H1 (cell line): ENCODE data around the gene CEP83.

Experiments used
- CHD1 ChIP-seq: IDR thresholded peaks from 2 replicates; pipeline ENCODE4 v1.6.1; 2012; ENCODE audit warnings: low read depth, low read length, improper control_type of control experiment
- EZH2 ChIP-seq: fragments of 200-600 bp; sonication (generic); IDR thresholded peaks from 2 replicates; pipeline ENCODE4 v1.7.1; 2012; ENCODE audit warnings: low read depth, mild to moderate bottlenecking, moderate library complexity, low read length, inconsistent platforms; ENCODE audit not compliant: severe bottlenecking
- GABPA ChIP-seq: IDR thresholded peaks from 2 replicates; pipeline ENCODE4 v1.6.1; 2011; ENCODE audit warnings: mild to moderate bottlenecking, low read length, moderate library complexity, borderline replicate concordance; ENCODE audit not compliant: insufficient read depth
- JUND ChIP-seq: IDR thresholded peaks from 2 replicates; pipeline ENCODE4 v1.6.1; 2011; ENCODE audit warnings: mild to moderate bottlenecking, improper control_type of control experiment, low read length
- POLR2AphosphoS5 ChIP-seq: IDR thresholded peaks from 2 replicates; pipeline ENCODE4 v1.6.1; 2011; ENCODE audit warnings: low read depth, low read length
- RFX5 ChIP-seq: IDR thresholded peaks from 2 replicates; pipeline ENCODE4 v1.6.1; 2011; ENCODE audit warnings: low read depth, low read length, improper control_type of control experiment, borderline replicate concordance
- TAF1 ChIP-seq: IDR thresholded peaks from 2 replicates; pipeline ENCODE4 v1.6.1; 2011; ENCODE audit warnings: mild to moderate bottlenecking, low read depth, low read length
- TF ChIP-seq, protein P1 (sequence below): IDR thresholded peaks from 2 replicates; pipeline ENCODE4 v1.6.1; 2011; ENCODE audit warnings: low read depth, mild to moderate bottlenecking, low read length; ENCODE audit not compliant: insufficient read depth
- TF ChIP-seq, protein P2 (sequence below), 3 experiments: IDR thresholded peaks; 1 replicate in 2 of 3; 2 replicates in 1 of 3; pipeline versions ENCODE4 v1.5.1 to v1.6.1; 2011; ENCODE audit warnings: low read length in 3 of 3, mild to moderate bottlenecking in 3 of 3, inconsistent platforms in 2 of 3, low read depth in 1 of 3, moderate library complexity in 1 of 3; ENCODE audit not compliant: insufficient read depth in 1 of 3; ENCODE audit errors: control extremely low read depth in 1 of 3
- TF ChIP-seq, protein P3 (sequence below): IDR thresholded peaks from 2 replicates; pipeline ENCODE4 v1.6.1; 2012; ENCODE audit warnings: inconsistent platforms

DNA sequence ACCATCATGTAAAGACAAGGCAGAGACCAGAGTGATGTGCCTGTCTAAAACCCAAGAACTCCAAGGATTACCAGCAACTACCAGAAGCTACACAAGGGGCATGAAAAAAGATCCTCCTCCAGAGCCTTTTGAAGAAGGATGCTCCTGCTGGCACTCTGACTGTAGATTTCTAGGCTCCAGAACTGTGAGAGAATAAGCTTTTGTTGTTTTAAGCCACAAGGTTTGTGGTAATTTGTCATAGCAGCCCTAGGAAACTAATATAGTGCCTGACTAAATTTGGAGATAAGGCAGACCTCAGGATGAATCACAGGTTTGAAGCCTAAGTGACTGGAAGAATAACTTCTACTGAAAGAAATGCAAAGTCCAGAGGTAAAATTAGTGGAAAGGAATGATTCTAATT lies 132.9 kb downstream of the CEP83 start:
- TF ChIP-seq JUND: no peak
- no peak for TF ChIP-seq CHD1
- TF ChIP-seq, protein P1, sequence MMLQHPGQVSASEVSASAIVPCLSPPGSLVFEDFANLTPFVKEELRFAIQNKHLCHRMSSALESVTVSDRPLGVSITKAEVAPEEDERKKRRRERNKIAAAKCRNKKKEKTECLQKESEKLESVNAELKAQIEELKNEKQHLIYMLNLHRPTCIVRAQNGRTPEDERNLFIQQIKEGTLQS: no peak
- no peak for TF ChIP-seq POLR2AphosphoS5
- no peak for TF ChIP-seq EZH2
- TF ChIP-seq, protein P2, sequence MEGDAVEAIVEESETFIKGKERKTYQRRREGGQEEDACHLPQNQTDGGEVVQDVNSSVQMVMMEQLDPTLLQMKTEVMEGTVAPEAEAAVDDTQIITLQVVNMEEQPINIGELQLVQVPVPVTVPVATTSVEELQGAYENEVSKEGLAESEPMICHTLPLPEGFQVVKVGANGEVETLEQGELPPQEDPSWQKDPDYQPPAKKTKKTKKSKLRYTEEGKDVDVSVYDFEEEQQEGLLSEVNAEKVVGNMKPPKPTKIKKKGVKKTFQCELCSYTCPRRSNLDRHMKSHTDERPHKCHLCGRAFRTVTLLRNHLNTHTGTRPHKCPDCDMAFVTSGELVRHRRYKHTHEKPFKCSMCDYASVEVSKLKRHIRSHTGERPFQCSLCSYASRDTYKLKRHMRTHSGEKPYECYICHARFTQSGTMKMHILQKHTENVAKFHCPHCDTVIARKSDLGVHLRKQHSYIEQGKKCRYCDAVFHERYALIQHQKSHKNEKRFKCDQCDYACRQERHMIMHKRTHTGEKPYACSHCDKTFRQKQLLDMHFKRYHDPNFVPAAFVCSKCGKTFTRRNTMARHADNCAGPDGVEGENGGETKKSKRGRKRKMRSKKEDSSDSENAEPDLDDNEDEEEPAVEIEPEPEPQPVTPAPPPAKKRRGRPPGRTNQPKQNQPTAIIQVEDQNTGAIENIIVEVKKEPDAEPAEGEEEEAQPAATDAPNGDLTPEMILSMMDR (IDR thresholded peaks at IDR 0.05; ENCODE audit: control extremely low read depth in 1 of 3, insufficient read depth in 1 of 3, low read depth in 1 of 3, low read length in 3 of 3): no peak
- TF ChIP-seq, protein P3, sequence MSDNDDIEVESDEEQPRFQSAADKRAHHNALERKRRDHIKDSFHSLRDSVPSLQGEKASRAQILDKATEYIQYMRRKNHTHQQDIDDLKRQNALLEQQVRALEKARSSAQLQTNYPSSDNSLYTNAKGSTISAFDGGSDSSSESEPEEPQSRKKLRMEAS: no peak
- no peak for TF ChIP-seq TAF1
- TF ChIP-seq GABPA: no peak
- no peak for TF ChIP-seq RFX5
